Measurements from ENCODE around the gene SDHA.
"Not testable (repeated sequence)": the region's sequence is repeated elsewhere in the genome, so short reads cannot be mapped to it uniquely, and the experiment has no call there.

DNA sequence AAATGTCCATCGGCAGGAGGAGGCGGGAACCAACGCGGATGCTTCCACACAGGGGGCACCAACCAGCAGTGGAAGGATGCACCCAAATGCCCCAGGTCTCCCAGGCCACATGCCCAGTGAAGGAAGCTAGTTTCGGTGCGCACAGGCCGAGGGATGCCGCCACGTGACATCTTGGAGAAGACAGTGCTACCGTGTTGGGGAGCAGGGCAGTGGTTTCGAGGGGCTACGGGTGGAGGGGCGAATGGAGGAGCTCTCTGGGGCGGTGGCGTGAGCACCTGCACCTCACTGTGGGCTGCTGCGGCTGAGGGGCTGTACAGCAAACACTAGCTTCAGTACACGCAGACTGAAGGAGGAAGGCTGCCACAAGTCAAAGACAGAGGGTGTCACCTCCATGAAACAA, 76.7 kb downstream of the SDHA start:
- not testable (repeated sequence) for TF ChIP-seq POLR2AphosphoS5, EP300 (IDR thresholded peaks at IDR 0.05)
- TF ChIP-seq, protein P1, sequence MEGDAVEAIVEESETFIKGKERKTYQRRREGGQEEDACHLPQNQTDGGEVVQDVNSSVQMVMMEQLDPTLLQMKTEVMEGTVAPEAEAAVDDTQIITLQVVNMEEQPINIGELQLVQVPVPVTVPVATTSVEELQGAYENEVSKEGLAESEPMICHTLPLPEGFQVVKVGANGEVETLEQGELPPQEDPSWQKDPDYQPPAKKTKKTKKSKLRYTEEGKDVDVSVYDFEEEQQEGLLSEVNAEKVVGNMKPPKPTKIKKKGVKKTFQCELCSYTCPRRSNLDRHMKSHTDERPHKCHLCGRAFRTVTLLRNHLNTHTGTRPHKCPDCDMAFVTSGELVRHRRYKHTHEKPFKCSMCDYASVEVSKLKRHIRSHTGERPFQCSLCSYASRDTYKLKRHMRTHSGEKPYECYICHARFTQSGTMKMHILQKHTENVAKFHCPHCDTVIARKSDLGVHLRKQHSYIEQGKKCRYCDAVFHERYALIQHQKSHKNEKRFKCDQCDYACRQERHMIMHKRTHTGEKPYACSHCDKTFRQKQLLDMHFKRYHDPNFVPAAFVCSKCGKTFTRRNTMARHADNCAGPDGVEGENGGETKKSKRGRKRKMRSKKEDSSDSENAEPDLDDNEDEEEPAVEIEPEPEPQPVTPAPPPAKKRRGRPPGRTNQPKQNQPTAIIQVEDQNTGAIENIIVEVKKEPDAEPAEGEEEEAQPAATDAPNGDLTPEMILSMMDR (IDR thresholded peaks at IDR 0.05): not testable (repeated sequence)

Measured in esophagus muscularis mucosa (tissue), 4 donors.